Stimulated activated CD4-positive, alpha-beta T cell treated with anti-CD3 and anti-CD28 coated beads, TNF-alpha, amount 100 ng/mL, for 1 hour (primary cell): ENCODE data around the gene MARK2.

Experiments
- DNase-seq, 3 donors: peaks; one replicate each; pipeline ENCODE4 v3.0.0-alpha.2; 2020; ENCODE audit warnings: low read depth in 3 of 3, low spot score in 1 of 3

Gene MARK2

GRCh38 chr11:63829823-63830489, 9.0 kb upstream of the MARK2 start:
- DNase-seq, result no peak

DNA sequence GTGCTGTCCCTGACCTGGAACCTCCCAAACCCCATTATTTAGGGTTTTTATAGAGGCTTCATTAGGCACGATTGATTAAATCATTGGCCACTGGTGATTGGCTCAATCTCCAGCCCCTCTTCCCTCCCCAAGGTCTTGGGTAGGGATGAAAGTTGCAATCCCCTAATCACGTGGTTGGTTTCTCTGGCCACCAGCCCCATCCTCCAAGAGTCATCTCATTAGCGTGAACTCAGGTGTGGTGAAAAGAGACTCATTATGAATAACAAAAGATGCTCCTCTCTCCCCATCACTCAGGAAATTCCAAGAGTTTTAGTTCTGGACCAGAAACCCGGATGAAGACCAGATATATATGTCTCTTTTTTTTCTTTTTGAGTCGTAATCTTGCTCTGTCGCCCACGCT, 7.6 kb upstream of the MARK2 start:
- no peak for DNase-seq

DNA sequence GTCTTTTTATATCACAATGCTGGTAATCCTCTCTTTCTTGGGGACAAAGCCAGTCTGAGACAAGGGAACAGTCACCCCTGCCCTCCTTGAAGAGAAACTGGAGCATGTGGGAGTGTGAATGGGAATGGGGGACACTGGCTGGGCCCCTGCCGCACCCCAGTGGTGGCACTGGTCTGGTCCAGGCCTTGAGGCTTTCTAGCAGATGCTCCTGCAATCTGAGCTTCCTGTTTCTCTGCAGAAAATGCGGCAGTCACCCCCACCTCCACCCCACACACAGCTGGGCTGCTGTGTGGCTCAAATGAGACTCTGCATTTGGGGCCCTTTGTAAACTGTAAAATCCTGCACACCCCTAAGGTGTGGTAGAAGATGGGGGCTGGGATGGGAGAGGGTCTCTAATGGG, 6.6 kb upstream of the MARK2 start:
- DNase-seq, result no peak

GRCh38 chr11:63833048-63833447, 5.9 kb upstream of the MARK2 start:
- DNase-seq, result no peak

DNA sequence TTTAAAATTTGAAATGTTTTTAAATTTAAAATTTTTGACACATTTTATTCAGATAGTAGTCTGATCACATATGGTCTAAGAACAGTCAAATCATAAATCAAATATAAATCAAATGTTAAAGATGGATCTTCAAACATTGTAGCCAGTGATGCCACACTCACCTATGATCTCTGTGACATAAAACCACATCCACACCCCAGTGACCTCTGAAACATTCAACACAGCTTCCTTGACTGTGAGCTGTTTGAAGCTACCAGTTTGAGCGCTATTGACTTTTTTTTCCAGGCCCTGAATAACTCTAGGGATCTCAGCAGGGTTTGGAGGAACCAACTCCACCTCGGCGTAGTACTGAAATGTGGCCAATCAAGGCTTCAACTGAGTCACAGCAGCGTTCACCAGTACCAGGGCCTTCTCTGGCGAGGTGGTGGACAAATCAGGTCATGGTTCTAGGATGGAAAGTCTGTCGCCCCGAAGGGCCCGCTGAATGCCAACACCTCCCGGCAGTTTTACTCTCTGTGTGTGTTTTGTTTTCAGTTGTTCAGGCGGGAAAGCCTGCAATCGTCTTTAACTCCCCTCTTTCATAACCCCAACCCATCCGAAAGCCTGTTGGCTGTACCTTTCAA, 4.3 kb upstream of the MARK2 start:
- DNase-seq, result no peak

GRCh38 chr11:63835158-63835545, 3.8 kb upstream of the MARK2 start:
- no peak for DNase-seq

DNA sequence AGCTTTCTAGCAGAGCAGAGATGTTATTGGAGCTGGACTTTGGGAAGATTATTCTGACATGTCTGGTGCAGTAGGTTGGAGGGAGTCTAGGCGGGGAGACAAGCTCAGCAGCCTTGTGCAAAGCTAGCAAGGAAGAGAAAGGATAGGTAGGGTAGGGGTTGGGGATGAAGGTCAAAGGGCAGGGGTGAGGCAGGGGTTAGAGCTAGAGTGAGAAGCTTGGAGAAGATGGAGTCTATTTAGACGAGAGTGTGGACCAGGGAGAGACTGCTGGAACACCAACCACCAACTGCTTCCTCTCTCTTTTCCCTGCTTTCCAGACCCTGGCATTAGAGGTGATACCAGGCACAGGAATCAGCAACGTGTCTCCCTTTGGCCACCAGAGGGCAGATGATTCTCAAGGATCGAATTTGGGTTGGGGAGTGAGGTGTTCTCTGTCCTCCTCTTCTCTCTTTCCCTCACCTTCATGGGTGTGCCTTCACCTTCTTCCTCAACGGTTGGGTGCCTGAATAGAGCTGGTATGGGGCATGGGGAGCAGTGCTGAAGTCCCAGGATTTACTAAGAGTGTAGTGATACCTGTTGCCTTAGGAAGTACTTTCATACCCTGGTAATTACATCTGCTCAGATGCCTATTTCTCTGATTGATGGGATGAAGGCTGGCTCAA, 1.8 kb upstream of the MARK2 start:
- DNase-seq, result peak; percentile 44 to 55 (median 53)

- no peak for DNase-seq
Observed at GRCh38 chr11:63837739-63838138, 1.2 kb upstream of the MARK2 start.

GRCh38 chr11:63838150-63838677, 696 bp upstream of the MARK2 start:
- no peak for DNase-seq

GRCh38 chr11:63839508-63840355, 822 bp downstream of the MARK2 start:
- DNase-seq, result no peak

- DNase-seq, result no peak
Observed at GRCh38 chr11:63840356-63841060, 1.6 kb downstream of the MARK2 start.

GRCh38 chr11:63841554-63841953, 2.6 kb downstream of the MARK2 start:
- DNase-seq, result no peak

DNA sequence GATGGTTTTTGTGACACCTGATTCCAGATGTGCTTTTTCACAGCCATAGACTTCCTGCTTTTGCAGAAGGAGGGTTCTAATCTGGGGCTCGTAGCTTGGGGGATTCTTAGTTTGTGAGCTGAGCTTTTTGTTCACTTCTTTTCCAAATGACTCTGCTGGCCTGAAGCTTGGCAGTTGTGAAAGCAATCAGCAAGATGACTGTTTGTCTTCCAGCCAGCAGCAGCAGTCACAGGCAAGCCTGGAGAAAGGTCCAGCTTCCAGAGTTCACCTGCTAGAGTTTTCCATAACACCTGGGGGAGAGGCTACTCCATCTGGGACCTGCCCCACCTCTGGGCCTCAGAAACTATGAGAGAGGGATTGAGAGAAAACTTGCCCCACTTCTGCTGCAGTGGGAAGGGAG, 4.1 kb downstream of the MARK2 start:
- DNase-seq, result no peak

DNA sequence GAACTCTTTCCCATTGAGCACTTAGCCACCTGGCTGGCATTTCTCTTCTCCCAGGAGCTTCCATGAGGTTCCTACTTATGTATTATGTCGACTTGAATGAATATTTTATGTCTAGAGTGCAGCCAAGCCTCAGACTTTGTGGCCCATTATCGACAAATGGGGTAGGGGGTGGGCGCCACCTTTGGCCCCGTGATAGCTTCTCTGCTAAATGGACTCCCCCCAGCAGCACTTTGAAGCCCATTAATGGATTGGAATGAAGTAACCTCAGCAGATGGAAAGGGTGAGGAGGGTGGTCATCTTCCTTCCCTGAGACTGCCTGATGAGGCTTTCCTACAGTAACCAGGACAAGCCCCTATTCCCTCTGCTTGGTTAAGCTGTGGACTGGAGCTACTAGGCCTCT, 5.9 kb downstream of the MARK2 start:
- no peak for DNase-seq

GRCh38 chr11:63845303-63845702, 6.4 kb downstream of the MARK2 start:
- no peak for DNase-seq

DNA sequence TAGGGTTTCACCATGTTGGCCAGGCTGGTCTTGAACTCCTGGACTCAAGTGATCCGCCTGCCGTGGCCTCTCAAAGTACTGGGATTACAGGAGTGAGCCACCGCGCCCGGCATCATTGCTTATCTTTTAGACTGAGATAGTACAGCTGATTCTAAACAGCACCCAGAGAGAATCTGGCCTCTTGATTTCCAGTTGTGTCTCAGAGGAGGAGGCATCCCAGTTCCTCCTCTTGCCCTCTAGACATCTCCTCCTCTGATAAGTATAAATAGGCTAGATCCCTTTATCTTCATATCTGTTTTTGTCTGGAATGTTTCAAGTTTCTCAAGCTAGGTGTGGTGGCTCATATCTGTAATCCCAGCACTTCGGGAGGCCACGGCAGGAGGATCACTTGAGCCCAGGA, 7.0 kb downstream of the MARK2 start:
- DNase-seq, result no peak

- DNase-seq, result no peak
Observed at GRCh38 chr11:63846897-63847296, 8.0 kb downstream of the MARK2 start.

- no peak for DNase-seq
Observed at GRCh38 chr11:63847363-63847762, 8.5 kb downstream of the MARK2 start.

DNA sequence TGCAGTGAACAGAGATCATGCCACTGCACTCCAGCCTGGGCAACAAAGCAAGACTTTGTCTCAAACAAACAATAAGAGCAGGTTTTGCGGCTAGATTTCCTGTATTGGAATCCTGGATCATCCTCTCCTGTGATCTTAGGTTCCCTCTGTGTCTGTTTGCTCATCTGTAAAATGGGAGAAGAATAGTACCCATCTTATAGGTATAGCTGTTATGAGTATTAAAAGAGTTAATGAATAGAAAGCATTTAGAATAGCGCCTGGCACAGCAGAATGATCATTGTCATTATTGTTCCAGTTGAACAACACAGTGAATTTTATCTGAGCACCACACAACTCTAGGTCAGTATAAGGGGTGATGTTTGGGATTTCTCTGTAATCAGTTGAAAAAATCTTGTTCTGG, 10.8 kb downstream of the MARK2 start:
- DNase-seq, result no peak

DNA sequence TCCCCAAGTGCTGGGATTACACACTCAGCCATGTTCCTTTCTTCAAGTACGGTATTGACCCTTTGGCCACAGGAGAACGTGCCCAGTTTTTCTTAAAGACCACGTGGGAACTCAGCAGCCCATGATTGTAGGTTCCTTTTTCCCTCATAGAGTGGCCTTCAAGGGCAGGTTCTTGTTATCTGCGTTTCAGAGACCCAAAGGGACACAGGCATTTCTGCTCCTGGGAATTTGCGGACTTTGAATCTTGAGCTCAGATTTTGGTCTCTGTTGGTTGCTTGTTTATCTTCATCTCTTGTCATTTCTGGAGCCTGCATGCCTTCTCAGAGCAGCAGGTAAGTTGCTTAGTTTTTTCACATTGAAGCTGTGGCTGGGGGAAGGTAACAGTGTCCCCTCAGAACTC, 12.0 kb downstream of the MARK2 start:
- DNase-seq, result no peak

DNA sequence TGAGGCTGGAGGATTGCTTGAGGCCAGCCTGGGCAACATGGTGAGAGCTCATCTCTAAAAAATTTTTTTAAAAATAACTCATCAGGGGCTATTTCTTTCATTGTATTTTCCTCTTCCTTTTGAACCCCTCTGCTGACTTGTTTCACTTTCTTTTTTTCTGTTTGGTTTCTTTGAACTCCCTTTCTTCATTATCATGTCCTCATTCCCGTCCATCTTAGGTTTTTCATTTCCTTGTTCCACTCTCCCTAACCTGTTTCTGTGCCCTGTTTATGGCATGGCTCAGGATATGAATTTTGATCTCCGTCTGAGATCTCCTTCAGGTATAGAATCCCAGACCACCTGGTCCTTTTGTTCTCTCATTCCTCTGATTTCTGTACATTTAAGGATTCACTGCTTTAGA, 12.5 kb downstream of the MARK2 start:
- DNase-seq, result no peak
